GM12878 (cell line): ENCODE measurements around the gene EHMT2. TPM values are rescaled to one million over a fixed set of nuclear protein-coding genes. Genes with fewer than 3 reads are reported as not detected.

ENCODE experiments used
- CHD1 ChIP-seq: IDR thresholded peaks from 2 replicates; pipeline ENCODE4 v1.6.1; 2012; ENCODE audit warnings: low read depth, low read length, improper control_type of control experiment
- CREM ChIP-seq: IDR thresholded peaks from 2 replicates; pipeline ENCODE4 v1.6.1; 2014; ENCODE audit warnings: antibody characterized with exemption, low read depth
- EED ChIP-seq: sonication (generic); IDR thresholded peaks from 2 replicates; pipeline ENCODE4 v1.6.1; 2016; ENCODE audit warnings: antibody characterized with exemption, low read depth
- HDAC6 ChIP-seq: fragments of 200-600 bp; sonication (generic); IDR thresholded peaks from one replicate; pipeline ENCODE4 v1.8.0; 2017; ENCODE audit warnings: antibody characterized with exemption; ENCODE audit not compliant: unreplicated experiment
- IKZF2 ChIP-seq, 2 experiments: fragments of 450-650 bp; IDR thresholded peaks; 2 replicates each; pipeline ENCODE4 v1.6.1; 2017; ENCODE audit warnings: mild to moderate bottlenecking in 2 of 2, moderate library complexity in 2 of 2
- KLF5 ChIP-seq: fragments of 450-650 bp; IDR thresholded peaks from 2 replicates; pipeline ENCODE4 v1.6.1; 2014; ENCODE audit warnings: mild to moderate bottlenecking; ENCODE audit not compliant: partially characterized antibody
- MAX ChIP-seq: IDR thresholded peaks from 2 replicates; pipeline ENCODE4 v1.6.1; 2012; ENCODE audit warnings: low read depth, low read length, improper control_type of control experiment
- NR2C2 ChIP-seq: IDR thresholded peaks from 2 replicates; pipeline ENCODE4 v1.6.1; 2011; ENCODE audit warnings: borderline replicate concordance, low read depth; ENCODE audit not compliant: control insufficient read depth, insufficient read length
- POLR2AphosphoS2 ChIP-seq: IDR thresholded peaks from 2 replicates; pipeline ENCODE4 v1.6.1; 2011; ENCODE audit warnings: low read depth, mild to moderate bottlenecking, low read length, improper control_type of control experiment, moderate library complexity
- POLR2AphosphoS5 ChIP-seq: IDR thresholded peaks from 2 replicates; pipeline ENCODE4 v1.6.1; 2011; ENCODE audit warnings: mild to moderate bottlenecking, low read length, inconsistent platforms
- RFX5 ChIP-seq: IDR thresholded peaks from 2 replicates; pipeline ENCODE4 v1.6.1; 2011; ENCODE audit warnings: low read depth, low read length, improper control_type of control experiment
- SREBF1 ChIP-seq: IDR thresholded peaks from 2 replicates; pipeline ENCODE4 v1.6.1; 2012; ENCODE audit warnings: mild to moderate bottlenecking, low read length
- polyA plus RNA-seq, 11 experiments: library from polyadenylated mRNA; depleted of rRNA in 4 of 11; unstranded in 6 of 11; stranded (reverse) in 5 of 11; fragments of >200 nt; fragmentation: Nextera tagmentation in 4 of 11; fragmentation: Illumina TruSeq in 1 of 11; extraction: Ambion mirVana in 4 of 11; extraction: Trizol in 1 of 11; gene quantifications; 1 replicate in 1 of 11; 2 replicates in 10 of 11; pipeline versions ENCODE4 v1.2.1 to v1.2.3, GENCODE V29; 2011 to 2016; ENCODE audit warnings: inconsistent platforms in 2 of 11, missing spikeins in 2 of 11, low read depth in 1 of 11
- total RNA-seq, 4 experiments: library from RNA; depleted of rRNA in 3 of 4; stranded (reverse); fragments of >200 nt in 3 of 4; fragmentation: Illumina TruSeq in 1 of 4; extraction: Trizol in 1 of 4; gene quantifications; 2 replicates each; pipeline versions ENCODE4 v1.2.1 to v1.2.3, GENCODE V29; 2013 to 2021
- TF ChIP-seq, protein P1 (sequence below): fragments of 450-650 bp; conservative IDR thresholded peaks from 2 replicates; pipeline ENCODE4 v1.6.1; 2017; ENCODE audit warnings: mild to moderate bottlenecking, moderate library complexity
- TF ChIP-seq, protein P2 (sequence below): fragments of 450-650 bp; IDR thresholded peaks from 2 replicates; pipeline ENCODE4 v1.6.1; 2017; ENCODE audit warnings: mild to moderate bottlenecking, low read depth, inconsistent platforms; ENCODE audit not compliant: poor library complexity, severe bottlenecking

The EHMT2 gene
- total and polyA plus RNA-seq, 10 of the 15 experiments (the other 5 are each of a cell fraction or from before 2014, with no cell fraction given): 1.7 to 53.2 (median 36.3) TPM

DNA sequence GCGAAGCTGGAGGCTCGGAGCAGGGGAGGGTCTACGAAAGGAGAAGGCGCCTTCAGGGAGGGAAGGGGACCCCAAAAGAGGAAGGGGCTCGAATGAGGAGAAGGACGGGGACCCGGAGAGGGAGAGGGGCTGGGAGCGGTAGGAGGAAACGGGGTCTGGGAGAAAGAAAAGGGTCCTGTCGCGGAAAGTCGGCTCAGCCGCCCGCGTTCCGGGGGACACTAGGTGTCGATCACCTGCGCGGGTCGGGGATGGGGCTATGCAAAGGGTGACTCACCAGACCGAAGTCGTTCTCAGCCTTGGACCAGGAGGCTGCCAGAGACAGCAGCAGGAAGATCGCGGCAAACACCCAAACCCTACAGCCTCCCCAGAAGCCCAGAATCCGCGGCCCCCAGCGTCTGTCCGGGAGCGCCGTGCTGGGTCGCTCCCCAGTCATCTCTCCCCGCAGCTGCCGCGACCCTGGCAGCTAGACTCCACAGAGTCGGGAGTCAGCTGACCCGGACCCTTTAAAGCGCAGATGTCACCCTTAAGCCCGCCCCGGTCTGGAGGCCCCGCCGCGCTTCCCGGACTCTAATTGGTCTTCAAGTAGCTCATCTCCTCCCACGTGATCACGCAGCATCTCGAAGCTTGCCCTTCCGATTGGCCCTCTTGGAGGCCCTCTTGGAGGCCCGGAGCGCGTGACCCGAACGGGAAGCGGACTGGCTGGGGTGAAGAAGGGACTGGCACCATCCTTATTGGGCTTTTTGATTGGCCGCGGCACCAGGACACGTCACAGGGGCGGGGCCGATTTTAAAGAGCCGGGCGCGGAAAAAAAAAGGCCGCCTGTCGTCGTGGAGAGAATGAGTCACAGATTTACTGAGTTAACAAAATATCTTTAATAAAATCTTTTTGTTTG, 34.9 kb downstream of the EHMT2 start, which contains the start of gene NEU1 (continued):
- TF ChIP-seq RFX5 (0 out of 2 replicates have a peak, but pooled peaks have one; percentile 38), CREM (peak; percentile 86), POLR2AphosphoS2 (peak; percentile 96), SREBF1 (0 out of 2 replicates have a peak, but pooled peaks have one; percentile 39), EED (no peak), NR2C2 (no peak), KLF5 (peak; percentile 78), HDAC6 (no peak), MAX (peak; percentile 88; the same call in 1 of the 2 replicates), POLR2AphosphoS5 (peak; percentile 99), IKZF2 (IDR thresholded peaks at IDR 0.05) (no peak), CHD1 (no peak)
- TF ChIP-seq, protein P1, sequence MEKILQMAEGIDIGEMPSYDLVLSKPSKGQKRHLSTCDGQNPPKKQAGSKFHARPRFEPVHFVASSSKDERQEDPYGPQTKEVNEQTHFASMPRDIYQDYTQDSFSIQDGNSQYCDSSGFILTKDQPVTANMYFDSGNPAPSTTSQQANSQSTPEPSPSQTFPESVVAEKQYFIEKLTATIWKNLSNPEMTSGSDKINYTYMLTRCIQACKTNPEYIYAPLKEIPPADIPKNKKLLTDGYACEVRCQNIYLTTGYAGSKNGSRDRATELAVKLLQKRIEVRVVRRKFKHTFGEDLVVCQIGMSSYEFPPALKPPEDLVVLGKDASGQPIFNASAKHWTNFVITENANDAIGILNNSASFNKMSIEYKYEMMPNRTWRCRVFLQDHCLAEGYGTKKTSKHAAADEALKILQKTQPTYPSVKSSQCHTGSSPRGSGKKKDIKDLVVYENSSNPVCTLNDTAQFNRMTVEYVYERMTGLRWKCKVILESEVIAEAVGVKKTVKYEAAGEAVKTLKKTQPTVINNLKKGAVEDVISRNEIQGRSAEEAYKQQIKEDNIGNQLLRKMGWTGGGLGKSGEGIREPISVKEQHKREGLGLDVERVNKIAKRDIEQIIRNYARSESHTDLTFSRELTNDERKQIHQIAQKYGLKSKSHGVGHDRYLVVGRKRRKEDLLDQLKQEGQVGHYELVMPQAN: peak; percentile 94
- TF ChIP-seq, protein P2, sequence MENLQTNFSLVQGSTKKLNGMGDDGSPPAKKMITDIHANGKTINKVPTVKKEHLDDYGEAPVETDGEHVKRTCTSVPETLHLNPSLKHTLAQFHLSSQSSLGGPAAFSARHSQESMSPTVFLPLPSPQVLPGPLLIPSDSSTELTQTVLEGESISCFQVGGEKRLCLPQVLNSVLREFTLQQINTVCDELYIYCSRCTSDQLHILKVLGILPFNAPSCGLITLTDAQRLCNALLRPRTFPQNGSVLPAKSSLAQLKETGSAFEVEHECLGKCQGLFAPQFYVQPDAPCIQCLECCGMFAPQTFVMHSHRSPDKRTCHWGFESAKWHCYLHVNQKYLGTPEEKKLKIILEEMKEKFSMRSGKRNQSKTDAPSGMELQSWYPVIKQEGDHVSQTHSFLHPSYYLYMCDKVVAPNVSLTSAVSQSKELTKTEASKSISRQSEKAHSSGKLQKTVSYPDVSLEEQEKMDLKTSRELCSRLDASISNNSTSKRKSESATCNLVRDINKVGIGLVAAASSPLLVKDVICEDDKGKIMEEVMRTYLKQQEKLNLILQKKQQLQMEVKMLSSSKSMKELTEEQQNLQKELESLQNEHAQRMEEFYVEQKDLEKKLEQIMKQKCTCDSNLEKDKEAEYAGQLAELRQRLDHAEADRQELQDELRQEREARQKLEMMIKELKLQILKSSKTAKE: no peak
- TF ChIP-seq, all 136 proteins: peak for 58
